Stimulated activated naive CD4-positive, alpha-beta T cell (primary cell): ENCODE data around the gene TCF3.
A peak's percentile ranks its signal among the peaks of the same experiment; 100 is the strongest.
"Not testable (repeated sequence)": the region's sequence is repeated elsewhere in the genome, so short reads cannot be mapped to it uniquely, and the experiment has no call there.

Experiments
- DNase-seq, 6 experiments: peaks; one replicate each; lab custom pipeline; 2025; lab: John Stamatoyannopoulos, UW

The TCF3 gene

DNA sequence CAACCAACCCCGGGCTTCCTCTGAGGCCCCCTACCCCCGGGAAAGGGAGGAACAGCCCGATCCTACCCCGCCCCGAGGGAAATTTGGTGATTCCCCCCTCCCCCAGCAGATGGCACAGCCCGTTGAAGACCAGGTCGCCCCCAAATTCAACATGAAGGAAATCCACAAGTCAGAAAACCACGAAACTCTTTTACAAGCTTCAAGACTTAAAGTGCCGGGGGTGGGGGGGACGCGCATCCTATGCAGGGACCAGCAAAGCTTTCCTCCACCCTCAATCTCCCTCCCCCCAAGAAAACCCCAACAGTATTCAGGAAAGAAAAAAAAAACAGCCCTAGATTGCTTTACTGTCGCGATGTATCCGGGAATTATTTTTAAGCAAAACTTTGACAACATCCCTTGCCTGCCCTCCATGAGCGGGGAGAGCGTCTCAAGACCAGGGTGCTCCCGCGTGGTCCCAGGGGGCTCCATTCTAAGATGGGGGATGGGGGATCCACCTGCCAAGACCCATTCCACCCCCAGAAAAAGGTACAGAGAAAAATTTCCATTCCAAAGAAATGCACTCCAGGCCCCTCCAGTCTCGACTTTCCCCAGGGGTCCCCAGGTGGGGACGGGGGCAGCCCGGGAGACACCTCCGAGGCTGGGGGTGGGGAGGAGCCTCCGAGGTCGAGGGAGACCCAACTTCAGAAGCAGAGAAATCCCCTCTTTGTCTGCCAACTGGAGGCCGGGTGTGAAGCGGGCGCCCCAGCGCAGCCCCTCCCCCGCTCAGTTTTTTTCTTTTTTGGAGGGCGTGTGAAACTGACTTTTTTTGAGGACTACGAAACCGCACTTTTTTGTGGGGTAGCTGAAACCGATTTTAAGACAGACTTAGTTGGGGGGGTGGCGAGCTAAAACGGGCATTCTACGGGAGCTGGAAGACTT is 1.5 kb downstream of the TCF3 start:
- peak; percentile 38 to 70 (median 60) for DNase-seq

DNA sequence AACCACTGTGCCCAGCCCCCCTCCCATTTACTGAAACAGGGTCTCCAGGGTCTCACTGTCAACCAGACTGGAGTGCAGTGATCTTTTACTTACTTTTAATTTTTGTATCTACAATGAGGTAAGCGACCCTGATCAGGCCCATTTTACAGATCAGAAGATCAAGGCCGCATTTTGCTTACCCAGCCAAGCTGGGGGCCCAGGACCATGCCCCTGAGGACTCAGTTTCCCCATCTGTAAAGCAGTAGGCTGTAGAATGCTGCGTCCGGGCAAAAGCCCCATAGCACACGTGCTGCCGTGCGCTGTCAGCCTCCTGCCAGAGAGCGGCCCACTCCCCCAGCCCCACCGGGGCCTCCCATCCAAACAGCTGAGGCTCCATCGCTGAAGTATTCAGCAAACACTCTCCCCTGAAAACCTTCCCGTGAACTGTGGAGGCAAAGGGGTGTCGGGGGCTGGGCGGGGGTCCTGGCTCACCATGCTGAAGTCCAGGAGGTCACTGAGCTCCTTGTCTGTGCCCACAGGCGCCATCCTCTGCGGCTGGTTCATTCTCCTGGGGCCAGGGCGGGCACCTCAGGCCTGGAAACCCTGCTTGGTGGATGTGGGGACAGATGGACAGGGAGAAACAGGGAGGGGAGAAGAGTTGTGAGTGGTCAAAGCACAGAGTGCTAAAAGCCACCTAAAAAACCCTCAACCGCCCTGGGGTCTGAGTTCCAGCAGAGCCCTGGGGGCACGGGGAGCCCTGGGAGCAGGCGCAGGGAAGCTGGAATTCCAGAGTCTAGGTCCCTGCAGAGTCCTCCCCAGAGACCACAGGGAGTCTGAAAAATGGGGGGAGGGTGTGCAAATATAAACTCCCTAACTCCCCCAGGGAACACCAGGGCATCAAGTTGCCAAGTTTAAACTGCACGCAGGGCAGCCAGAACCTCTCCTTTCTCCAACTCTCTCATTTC is 2.4 kb downstream of the TCF3 start:
- no peak for DNase-seq

DNA sequence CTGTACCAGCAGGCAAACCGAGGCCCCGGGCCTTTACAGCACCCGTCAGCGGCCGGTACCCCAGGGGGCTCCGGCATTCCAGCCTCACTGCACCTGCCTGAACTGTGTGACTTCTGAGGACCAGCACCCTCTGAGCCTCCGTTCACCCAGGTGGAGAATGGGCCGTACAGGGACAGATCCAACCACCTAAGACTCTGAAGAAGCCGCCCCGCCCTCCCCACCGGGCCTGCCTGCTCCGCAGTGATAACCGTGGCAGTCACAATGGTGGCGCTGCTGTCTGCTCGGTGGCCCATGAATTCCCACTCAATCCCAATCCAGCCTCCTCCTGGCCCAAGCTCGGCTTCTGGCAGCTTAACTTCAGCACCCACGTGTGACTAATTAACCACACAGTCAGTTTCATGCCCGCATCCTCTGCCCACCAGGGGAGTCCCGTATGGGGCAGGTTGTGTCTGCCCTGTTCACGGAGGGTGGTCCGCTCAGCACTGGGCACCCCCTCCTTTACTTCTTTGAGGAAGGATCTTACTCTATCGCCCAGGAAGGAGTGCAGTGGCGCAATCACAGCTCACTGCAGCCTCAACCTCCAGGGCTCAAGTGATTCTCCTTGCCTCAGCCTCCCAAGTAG is 3.4 kb downstream of the TCF3 start:
- no peak for DNase-seq

DNA sequence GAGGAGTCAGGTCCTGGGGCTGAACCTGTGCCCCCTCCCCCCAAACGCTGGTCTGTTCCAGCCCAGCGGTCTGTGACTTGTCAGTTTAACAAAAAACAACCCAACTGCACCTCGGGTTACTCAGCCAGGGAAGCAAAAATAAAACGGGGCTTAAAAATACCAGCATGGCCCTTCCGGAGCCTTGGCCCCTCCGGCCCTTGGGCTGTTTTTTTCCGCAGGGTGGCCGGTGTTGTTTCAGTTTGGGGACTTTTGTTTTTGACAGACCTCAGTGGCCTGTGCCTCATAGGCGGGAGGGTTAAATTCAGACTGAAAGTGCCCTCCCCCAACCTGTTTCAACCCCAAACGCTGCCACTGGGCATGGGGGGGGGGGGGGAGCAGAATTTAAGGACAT is 4.0 kb downstream of the TCF3 start:
- no peak for DNase-seq

DNA sequence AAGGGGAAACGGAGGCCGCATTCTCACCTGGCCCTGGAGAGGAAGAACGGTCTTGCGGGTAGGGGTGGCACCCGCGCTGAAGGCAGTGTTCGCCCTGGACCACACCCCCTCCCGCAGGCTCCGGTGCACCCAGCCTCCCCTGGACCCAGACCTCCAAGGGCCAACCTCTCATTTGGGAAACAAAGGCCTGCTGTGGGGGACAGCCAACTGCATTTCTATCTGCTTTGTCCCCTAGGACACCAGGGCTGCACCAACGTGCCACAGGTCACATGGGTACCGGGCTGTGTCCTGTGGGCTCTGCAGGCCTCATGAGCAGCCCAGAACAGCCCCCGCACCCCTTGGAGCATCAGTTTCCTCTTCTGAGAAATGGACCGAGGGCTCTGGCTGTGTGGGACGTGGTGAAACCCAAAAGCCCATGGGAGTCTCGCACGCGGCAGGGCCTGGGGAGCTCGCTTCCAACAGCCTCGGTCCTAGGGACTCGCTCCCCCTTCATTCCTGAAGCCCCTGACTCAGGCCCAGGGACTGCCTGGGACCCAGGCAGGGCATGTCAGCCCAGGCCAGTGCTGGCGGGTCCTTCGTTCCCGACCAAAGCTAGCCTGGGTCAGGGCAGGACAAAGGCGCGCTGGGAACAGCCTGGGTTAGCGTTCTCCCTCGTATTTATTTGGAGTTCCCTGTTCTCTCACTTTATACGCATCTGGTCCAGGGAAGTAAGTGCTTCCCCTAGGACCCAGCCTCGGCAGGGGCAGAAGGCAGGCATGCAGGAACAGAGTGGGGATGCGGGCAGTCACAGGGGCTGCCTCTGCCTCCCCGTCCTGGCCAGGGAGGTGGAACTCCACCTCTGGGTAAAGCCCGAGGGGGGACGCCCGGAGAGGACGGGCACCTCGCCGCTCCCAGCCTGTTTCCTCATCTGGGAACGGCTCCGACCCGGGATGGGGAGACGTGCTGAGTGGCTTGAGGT is 4.6 kb downstream of the TCF3 start:
- no peak for DNase-seq

DNA sequence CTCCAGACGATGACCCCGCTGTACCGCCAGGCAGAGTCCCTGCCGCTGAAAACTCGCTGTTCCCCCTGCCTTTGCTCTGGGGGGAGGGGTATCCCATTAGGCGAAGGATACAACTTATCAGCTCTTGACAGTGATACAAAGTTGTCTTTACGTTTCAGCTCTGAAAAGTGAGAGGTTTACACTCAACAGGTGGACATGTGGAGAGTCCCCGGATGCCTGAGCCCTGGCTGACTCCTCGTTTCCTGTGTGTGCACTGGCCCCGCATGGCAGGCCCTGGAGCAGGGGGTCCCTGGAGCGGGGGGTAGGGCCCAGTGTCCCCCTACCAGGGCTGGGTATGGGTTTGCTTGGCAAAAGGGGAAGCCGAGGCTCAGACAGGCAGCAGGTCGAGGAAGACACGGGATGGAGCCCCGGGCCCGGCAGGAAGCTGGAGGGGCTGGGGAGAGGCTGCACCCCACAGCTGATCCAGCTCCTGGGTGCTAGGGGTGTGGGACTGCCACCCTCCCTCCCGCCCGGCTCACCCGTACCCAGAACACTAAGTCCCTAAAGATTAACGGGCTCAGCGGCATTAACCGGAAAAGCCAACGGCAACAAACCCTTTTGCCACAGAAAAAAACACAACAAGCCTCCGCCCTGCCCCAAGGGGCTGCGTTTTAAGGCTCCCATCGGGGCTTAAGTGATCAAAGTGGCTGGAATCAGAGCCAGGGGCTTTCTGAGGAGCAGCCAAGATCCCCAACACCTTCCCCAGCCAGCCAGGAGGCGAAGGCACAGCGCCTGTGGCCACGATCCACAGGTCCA is 5.6 kb downstream of the TCF3 start:
- DNase-seq = no peak

DNA sequence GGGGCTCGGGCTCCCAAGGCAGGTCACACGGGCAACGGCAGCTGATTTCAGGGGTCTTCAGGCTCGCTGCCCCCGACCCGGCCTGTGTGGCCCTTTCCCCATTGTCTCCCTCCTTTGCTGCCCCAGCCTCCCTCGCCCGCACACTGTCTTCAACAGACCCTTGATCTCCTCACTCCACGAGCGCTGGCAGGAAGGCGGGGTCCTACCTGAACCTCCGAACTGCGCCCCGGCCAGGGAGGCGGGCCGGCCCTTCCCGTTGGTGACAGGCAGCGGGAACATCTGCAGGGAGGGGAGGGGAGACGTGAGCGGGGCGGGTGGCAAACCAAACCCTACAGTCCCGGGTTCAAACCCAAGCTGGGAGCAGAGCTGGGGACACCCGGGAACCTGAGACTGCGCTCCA is 6.3 kb downstream of the TCF3 start:
- DNase-seq = no peak

DNA sequence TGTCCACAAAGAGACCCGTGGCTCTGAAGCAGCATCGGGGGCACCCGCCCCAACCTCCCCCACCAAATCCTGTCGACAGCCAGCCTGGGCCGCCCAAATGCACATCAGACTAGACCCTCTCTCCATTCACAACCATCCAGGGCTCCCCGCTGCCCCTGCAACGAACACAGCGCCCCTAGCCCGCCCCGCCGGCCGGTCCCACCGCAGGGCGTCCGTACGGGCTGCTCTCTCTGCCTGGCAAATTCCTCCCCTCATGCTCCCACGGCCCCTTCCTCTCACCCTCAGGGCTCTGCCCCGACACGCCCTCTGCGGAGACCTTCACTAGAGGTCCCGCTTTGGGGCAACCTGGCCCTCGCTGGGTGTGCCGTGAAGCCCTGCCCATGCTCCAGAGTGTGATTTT is 7.1 kb downstream of the TCF3 start:
- DNase-seq = no peak

DNA sequence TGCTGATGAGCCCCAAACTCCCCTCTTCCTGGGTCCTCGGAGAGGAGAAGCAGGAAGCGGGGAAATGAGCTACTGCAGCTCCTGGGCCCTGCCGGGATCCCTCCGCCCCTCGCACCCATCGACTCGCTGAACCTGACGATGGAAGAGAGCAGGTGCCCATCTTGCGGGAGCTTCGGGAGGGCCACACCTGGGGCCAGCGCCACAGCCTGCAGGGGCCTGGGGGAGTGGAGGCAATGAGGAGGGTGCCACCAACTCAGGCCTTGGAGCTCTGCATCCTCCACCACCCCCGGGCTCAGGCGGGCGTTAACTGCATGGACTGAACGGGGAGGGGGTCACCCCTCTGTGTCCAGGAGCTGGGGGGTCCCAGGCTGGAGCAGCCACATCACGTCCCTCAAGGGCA is 8.3 kb downstream of the TCF3 start:
- no peak for DNase-seq

DNA sequence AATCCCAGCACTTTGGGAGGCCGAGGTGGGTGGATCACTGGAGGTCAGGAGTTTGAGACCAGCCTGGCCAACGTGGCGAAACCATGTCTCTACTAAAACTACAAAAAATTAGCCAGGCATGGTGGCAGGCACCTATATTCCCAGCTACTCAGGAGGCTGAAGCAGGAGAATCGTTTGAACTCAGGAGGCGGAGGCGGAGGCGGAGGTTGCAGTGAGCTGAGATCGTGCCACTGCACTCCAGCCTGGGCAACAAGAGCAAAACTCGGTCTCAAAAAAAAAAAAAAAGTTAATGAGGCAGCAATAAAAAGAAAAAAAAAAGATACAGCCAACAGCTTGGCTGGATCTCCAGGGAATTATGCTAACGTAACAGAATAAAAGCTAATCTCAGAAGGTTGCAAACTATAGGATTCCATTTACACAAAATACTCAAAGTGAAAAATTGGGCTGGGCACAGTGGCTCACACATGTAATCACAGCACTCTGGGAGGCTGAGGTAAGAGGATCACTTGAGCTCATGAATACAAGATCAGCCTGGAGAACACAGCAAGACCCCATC is 11.4 kb downstream of the TCF3 start:
- DNase-seq = not testable (repeated sequence)

DNA sequence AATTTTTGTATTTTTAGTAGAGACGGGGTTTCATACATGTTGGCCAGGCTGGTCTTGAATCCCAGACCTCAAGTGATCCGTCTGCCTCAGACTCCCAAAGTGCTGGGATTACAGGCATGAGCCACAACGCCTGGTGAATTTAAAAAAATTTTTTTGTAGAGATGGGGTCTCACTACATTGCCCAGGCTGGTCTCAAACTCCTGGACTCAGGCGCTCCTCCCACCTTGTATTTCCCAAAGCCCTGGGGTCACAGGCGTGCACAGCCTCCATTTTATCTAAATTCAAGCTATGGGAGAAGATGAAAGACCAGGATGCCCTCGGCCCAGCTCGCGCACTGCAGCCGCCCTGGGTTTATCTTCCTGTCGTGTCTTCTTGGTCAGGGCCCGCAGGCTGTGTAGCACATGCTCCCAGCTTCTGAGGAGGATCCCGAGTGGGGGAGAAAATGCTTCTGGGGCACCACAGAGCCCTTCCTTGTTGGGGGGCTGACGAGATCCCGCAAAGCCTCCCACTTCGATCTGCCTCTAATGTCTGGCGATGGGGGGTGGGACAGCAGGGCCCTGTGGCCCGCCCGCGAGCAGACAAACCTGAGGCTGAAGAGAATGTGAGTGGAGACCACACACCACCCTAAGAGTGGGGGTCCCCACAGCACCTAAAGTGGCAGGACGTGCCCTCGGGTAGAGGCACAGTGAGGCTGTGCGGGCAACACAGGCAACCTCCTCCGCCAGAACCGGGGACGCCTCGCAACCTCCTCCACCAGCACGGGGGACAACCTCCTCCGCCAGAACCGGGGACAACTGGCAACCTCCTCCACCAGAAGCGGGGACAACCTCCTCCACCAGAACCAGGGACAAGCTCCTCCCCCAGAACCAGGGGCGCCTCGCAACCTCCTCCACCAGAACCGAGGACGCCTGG is 15.8 kb downstream of the TCF3 start:
- DNase-seq = no peak

DNA sequence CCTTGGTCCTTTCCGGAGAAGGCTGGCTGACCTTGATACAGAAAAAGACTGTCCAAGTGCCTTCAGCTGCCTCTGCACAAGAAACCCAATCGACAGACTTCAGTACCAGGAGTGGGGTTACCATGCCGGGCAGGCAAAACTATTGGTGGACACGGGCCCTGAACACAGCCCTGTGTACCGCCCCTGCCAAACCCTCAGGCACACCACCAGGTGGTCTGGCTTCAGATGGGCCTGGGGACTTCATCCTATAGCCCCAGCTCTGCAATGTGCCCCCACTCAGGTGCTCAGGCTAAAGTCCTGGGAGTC is 17.5 kb downstream of the TCF3 start:
- no peak for DNase-seq

DNA sequence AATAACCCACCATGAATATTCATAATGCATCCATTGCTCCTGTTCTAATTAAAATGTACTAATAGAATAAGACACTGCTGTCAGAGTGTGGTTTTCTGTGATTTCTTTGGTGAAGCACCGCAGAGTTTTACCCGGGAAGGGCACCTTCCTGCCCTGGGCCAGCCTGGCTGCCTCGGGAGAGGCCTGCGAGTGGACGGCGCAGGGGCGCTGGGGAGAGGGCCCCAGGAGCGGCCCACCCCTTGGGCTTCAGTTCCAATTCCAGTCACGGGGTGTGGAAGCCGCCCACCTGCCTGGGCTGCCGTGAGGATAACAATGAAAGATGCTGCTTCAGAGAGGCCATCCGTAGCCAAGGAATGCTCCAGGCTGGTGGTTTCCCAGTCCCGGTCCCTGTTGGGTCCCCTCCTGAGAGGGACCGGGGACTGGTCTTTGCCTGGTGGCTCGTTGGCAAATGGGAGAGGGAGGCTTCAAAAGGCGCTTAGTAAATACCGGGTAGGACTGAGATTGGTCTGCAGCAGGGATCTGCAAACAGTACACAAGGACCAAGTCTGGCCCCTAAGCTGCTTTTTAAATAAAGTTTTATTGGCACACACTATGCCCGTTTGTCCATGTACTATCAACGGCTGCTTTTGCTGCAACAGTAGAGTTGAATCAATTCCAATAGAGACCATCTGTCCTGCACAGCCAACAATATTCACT is 18.0 kb downstream of the TCF3 start:
- no peak for DNase-seq

DNA sequence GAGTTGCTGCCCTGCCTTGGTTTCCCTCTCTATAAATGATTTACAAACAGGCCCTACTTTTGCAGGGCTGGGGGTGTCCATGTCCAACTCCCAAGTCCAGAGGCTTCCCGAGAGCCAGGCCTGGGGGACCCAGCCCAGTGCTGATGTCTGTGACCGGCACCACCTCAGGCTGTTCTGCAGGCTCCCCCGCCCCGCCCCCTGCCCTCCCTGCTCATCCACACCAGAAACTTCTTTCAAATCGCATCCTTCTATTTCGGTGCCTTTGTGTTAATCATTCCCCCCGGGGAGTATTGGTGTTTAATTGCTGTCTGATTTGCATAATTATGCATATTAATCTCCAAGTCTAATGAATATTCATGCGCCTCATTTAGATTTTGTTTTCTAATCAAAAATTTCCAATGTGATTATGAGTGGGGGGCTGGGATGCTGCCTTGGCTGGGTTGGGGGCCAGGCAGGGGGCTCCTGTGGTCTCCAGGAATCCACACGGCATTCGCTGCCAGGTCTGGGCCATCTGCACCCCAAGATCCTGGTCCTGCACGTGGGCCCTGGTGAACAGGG is 19.1 kb downstream of the TCF3 start:
- DNase-seq = no peak

DNA sequence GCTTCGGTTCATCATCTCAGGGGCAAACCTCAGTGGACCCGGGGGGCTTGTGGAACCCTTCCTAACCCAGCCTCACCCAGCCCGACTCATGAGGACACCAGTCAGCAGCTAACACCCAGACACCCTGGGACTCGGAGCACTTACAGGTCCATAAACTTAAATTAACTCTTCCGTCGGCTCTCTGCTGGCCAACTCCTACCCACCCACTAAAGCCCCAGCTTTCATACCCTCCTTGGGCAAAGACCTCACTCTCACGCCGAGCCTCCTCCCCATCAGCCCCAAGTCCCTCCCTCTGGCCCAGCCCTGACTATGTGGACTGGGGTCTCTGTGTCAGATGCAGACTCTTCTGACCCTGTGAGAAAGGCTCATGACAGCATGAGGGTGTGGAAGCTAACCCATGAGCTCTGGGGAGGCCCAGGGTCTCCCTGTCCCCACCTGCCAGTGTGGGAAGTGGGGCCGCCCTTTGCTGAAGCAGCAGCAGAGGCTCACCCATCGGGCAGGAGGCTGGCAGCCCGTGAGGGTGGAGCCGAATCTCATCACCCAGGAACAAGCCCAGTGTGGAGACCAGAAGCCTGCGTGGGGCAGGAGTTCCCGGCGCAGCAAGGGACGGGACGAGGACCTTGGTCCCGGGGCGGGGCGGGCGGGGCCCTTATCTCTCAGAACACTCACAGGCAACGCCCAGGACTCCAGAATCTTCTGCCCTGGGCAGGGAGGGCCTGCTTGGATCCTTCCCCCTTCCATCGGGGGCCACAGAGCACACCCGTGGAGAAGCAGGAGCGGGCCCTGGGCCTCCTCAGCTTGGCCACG is 19.8 kb downstream of the TCF3 start:
- no peak for DNase-seq

DNA sequence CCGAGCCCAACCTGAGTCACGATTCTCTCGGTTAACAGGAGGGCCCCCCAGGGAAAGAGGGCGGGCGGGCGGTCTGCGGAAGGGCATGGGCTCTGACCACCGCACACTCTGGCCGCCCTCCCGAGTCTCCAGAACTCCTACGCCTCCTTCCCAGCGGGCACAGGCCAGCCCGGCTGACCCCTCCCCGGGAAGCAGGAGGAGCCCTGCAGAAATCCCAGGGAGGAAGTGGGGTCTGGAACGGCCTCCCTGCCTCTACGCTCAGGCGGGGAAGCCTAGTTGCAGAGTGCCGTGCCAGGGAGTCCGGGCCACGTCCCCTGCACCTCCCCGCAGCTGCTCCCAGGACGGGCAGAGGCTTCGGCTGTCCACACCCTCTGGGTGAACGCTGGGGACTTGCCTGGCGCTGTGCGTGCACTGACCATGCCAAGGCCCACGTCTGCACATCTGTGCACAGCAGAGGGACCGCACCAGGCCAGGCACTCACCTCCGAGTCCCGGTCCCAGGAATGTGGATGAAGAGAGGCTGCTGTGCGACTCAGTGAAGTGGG is 20.8 kb downstream of the TCF3 start:
- no peak for DNase-seq

DNA sequence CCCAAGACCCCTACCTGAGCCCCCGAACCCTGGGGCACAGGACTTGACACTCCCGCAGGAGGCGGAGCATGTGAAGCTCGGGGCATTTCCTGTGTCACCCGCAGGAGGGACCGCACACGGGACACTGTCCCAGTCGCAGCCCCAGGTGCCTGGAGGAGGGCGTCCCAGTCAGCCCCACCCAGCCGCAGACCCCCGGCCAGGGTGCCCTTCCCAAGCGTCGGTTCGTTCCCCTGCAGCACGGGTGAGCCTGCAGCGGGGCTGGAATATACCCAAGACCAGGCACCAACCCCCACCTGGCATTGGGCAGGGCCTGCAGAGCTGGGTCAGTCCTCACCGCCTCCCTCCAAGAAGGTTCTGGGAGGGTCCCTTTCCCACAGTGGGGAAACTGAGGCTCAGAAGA is 21.6 kb downstream of the TCF3 start:
- no peak for DNase-seq
